IMR-90 (cell line): ENCODE measurements around the gene C17orf50. TPM values are rescaled to one million over a fixed set of nuclear protein-coding genes. Genes with fewer than 3 reads are reported as not detected.

Experiments used
- ATAC-seq: fragments of 200-7000 bp; cut with Tn5 transposase; 2 replicates; pipeline ENCODE4 v1.9.1; 2020; ENCODE audit warnings: low read depth, mild to moderate bottlenecking, moderate library complexity
- BruUV-seq: library from RNA; stranded (reverse); fragments of 400-500 nt; replicated peaks from 2 replicates; lab custom pipeline; 2021; lab: Mats Ljungman, UMichigan
- CTCF ChIA-PET: fragments of 300-600 bp; formaldehyde crosslinking; extraction: SDS; loops from one replicate; lab custom pipeline; 2021; ENCODE audit warnings: antibody characterized with exemption; lab: Yijun Ruan, JAX
- POLR2A ChIA-PET: fragments of 300-600 bp; sonication (Branson Sonifier 250); formaldehyde crosslinking; loops from one replicate; lab custom pipeline; 2022; ENCODE audit warnings: antibody characterized with exemption; ENCODE audit not compliant: unreplicated experiment; lab: Charles Lee
- DNase-seq: peaks from one replicate; pipeline ENCODE4 v3.0.0; 2013
- H2AFZ ChIP-seq: replicated peaks from 2 replicates; pipeline ENCODE3; 2013; ENCODE audit warnings: low read length, mild to moderate bottlenecking; ENCODE audit not compliant: poor library complexity
- H2AK5ac ChIP-seq: 2 replicates; pipeline ENCODE4 v1.6.1; 2013; ENCODE audit warnings: low read depth, low read length, inconsistent platforms
- H2AK9ac ChIP-seq: replicated peaks from 2 replicates; pipeline ENCODE3; 2013; ENCODE audit warnings: mild to moderate bottlenecking, low read depth, low read length, moderate library complexity; ENCODE audit not compliant: poor library complexity
- H2BK120ac ChIP-seq: 2 replicates; pipeline ENCODE4 v1.6.1; 2013; ENCODE audit warnings: low read depth, low read length, inconsistent platforms
- H2BK15ac ChIP-seq: 3 replicates; pipeline ENCODE4 v1.6.1; 2013; ENCODE audit warnings: low read depth, low read length, inconsistent platforms
- H2BK20ac ChIP-seq: 2 replicates; pipeline ENCODE4 v1.6.1; 2013; ENCODE audit warnings: low read depth, mild to moderate bottlenecking, inconsistent platforms, low read length, moderate library complexity
- H2BK5ac ChIP-seq: 2 replicates; pipeline ENCODE4 v1.6.1; 2013; ENCODE audit warnings: mild to moderate bottlenecking, low read depth, low read length, inconsistent platforms; ENCODE audit not compliant: poor library complexity, severe bottlenecking
- H3K14ac ChIP-seq: replicated peaks from 2 replicates; pipeline ENCODE4 v1.6.1; 2013; ENCODE audit warnings: low read depth, low read length, inconsistent platforms
- H3K18ac ChIP-seq: 2 replicates; pipeline ENCODE4 v1.6.1; 2013; ENCODE audit warnings: low read depth, low read length, control low read depth
- H3K23ac ChIP-seq: 2 replicates; pipeline ENCODE4 v1.6.1; 2013; ENCODE audit warnings: low read depth, low read length, inconsistent platforms
- H3K27ac ChIP-seq: 2 replicates; pipeline ENCODE4 v1.5.1; 2013; ENCODE audit warnings: mild to moderate bottlenecking, control low read depth, low read length; ENCODE audit not compliant: insufficient read depth
- H3K27me3 ChIP-seq: 2 replicates; pipeline ENCODE4 v1.6.1; 2013; ENCODE audit warnings: low read length; ENCODE audit not compliant: control insufficient read depth, insufficient read depth
- H3K36me3 ChIP-seq: 2 replicates; pipeline ENCODE4 v1.6.1; 2013; ENCODE audit warnings: low read length, mixed read lengths; ENCODE audit not compliant: control insufficient read depth, insufficient read depth
- H3K4ac ChIP-seq: 2 replicates; pipeline ENCODE4 v1.6.1; 2013; ENCODE audit warnings: low read depth, low read length, inconsistent platforms
- H3K4me1 ChIP-seq: 2 replicates; pipeline ENCODE4 v1.6.1; 2013; ENCODE audit warnings: low read length, mixed read lengths; ENCODE audit not compliant: control insufficient read depth, insufficient read depth
- H3K4me2 ChIP-seq: 2 replicates; pipeline ENCODE4 v1.6.1; 2013; ENCODE audit warnings: low read depth, mild to moderate bottlenecking, control low read depth, low read length, moderate library complexity
- H3K4me3 ChIP-seq: 2 replicates; pipeline ENCODE4 v1.5.1; 2013; ENCODE audit warnings: low read depth, mild to moderate bottlenecking, control low read depth, low read length, moderate library complexity; ENCODE audit not compliant: insufficient read depth
- H3K56ac ChIP-seq: 2 replicates; pipeline ENCODE4 v1.6.1; 2013; ENCODE audit warnings: low read length, inconsistent platforms; ENCODE audit not compliant: insufficient read depth; ENCODE audit errors: extremely low read depth
- H3K79me1 ChIP-seq, 2 experiments: 2 replicates each; pipeline ENCODE4 v1.6.1; 2013; ENCODE audit warnings: low read length in 2 of 2, inconsistent platforms in 1 of 2, low read depth in 1 of 2
- H3K9ac ChIP-seq: 2 replicates; pipeline ENCODE4 v1.6.1; 2013; ENCODE audit warnings: low read depth, low read length, control low read depth
- H3K9me1 ChIP-seq: 2 replicates; pipeline ENCODE4 v1.6.1; 2013; ENCODE audit warnings: low read length, inconsistent platforms; ENCODE audit not compliant: insufficient read depth
- H3K9me3 ChIP-seq: 2 replicates; pipeline ENCODE4 v1.6.1; 2013; ENCODE audit warnings: low read length; ENCODE audit not compliant: control insufficient read depth, insufficient read depth
- H4K20me1 ChIP-seq: 2 replicates; pipeline ENCODE4 v1.6.1; 2013; ENCODE audit warnings: low read length, inconsistent platforms; ENCODE audit not compliant: insufficient read depth
- H4K5ac ChIP-seq: 2 replicates; pipeline ENCODE4 v1.6.1; 2013; ENCODE audit warnings: mild to moderate bottlenecking, low read depth, low read length, control low read depth
- H4K8ac ChIP-seq, 2 experiments: 2 replicates each; pipeline ENCODE4 v1.6.1; 2013; ENCODE audit warnings: low read depth in 2 of 2, low read length in 2 of 2, control low read depth in 1 of 2, inconsistent platforms in 1 of 2
- H4K91ac ChIP-seq: 2 replicates; pipeline ENCODE4 v1.6.1; 2013; ENCODE audit warnings: low read depth, low read length, inconsistent platforms; ENCODE audit not compliant: insufficient read depth
- BHLHE40 ChIP-seq: fragments of 150-350 bp; IDR thresholded peaks from 2 replicates; pipeline ENCODE4 v1.6.1; 2016; ENCODE audit warnings: mild to moderate bottlenecking, low read depth, low read length
- CEBPB ChIP-seq: IDR thresholded peaks from 2 replicates; pipeline ENCODE4 v1.6.1; 2012; ENCODE audit warnings: low read depth, low read length, improper control_type of control experiment
- CHD1 ChIP-seq: IDR thresholded peaks from 2 replicates; pipeline ENCODE4 v1.6.1; 2012; ENCODE audit warnings: low read depth, low read length, improper control_type of control experiment
- CTCF ChIP-seq: conservative IDR thresholded peaks from 2 replicates; pipeline ENCODE4 v1.5.1; 2012; ENCODE audit warnings: mild to moderate bottlenecking, low read depth, low read length, improper control_type of control experiment
- FOS ChIP-seq: fragments of 150-350 bp; IDR thresholded peaks from 2 replicates; pipeline ENCODE4 v1.6.1; 2016; ENCODE audit warnings: low read depth, low read length
- MAZ ChIP-seq: IDR thresholded peaks from 2 replicates; pipeline ENCODE4 v1.6.1; 2012; ENCODE audit warnings: low read depth, mild to moderate bottlenecking, low read length, improper control_type of control experiment, moderate library complexity, borderline replicate concordance
- MXI1 ChIP-seq: IDR thresholded peaks from 2 replicates; pipeline ENCODE4 v1.6.1; 2012; ENCODE audit warnings: low read depth, mild to moderate bottlenecking, low read length, moderate library complexity, borderline replicate concordance
- NFE2L2 ChIP-seq: fragments of 150-350 bp; IDR thresholded peaks from 2 replicates; pipeline ENCODE4 v1.6.1; 2016; ENCODE audit warnings: low read depth, mild to moderate bottlenecking, low read length
- RAD21 ChIP-seq: IDR thresholded peaks from 2 replicates; pipeline ENCODE4 v1.6.1; 2012; ENCODE audit warnings: low read length, improper control_type of control experiment
- RCOR1 ChIP-seq: IDR thresholded peaks from 2 replicates; pipeline ENCODE4 v1.6.1; 2012; ENCODE audit warnings: mild to moderate bottlenecking, low read length, improper control_type of control experiment; ENCODE audit not compliant: insufficient replicate concordance
- SMC3 ChIP-seq: fragments of 150-350 bp; IDR thresholded peaks from 2 replicates; pipeline ENCODE4 v1.6.1; 2016; ENCODE audit warnings: low read depth, mild to moderate bottlenecking, antibody characterized with exemption, low read length, moderate library complexity
- WGBS, 2 experiments: methylation state at CpG; one replicate each; pipeline versions ENCODE4 v1.1.5 to v1.1.7; 2013; ENCODE audit warnings: missing lambda C conversion rate in 2 of 2; ENCODE audit not compliant: insufficient read length in 1 of 2; ENCODE audit errors: extremely low coverage in 2 of 2; 5-methylcytosine and 5-hydroxymethylcytosine counted together
- dilution Hi-C: fragments of 300-500 bp; cut with HindIII; formaldehyde crosslinking; loops from one replicate; pipeline ENCODE4 v1.14.3; 2018; ENCODE audit warnings: low sequenced_read_pairs; ENCODE audit not compliant: unreplicated experiment
- in situ Hi-C: fragments of 300-500 bp; cut with MboI; formaldehyde crosslinking; loops from 3 replicates; pipeline ENCODE4 v1.14.3; 2019; ENCODE audit warnings: low sequenced_read_pairs, inconsistent platforms, mixed read lengths
- intact Hi-C: fragments of 100-400 bp; cut with micrococcal nuclease; formaldehyde crosslinking; loops from 2 replicates; pipeline ENCODE4 v1.10.0; 2022
- polyA plus RNA-seq, 3 experiments: library from polyadenylated mRNA; depleted of rRNA; stranded (reverse); fragments of >200 nt; gene quantifications; 2 replicates each; pipeline ENCODE4 v1.2.3, GENCODE V29; 2012; ENCODE audit warnings: low replicate concordance in 1 of 3
- total RNA-seq: library from RNA; depleted of rRNA; stranded (reverse); fragments of >200 nt; gene quantifications from 2 replicates; pipeline ENCODE4 v1.2.3, GENCODE V29; 2012

Gene C17orf50
- total and polyA plus RNA-seq, 2 of the 4 experiments (the other 2 are of a cell fraction) = not detected

GRCh38 chr17:35742896-35743477 lies 17.7 kb upstream of the C17orf50 start:
- H3K9me3 ChIP-seq = no peaks in the 10 kb centered on the region
- ChIA-PET CTCF (no interaction called here), POLR2A (no interaction called here)
- H2BK20ac ChIP-seq = no peak overlapping the region
- peaks cover 12% of the 10 kb centered on the region for H4K20me1 ChIP-seq
- H2BK15ac ChIP-seq = no peak overlapping the region
- no peak for DNase-seq
- H3K36me3 ChIP-seq = no peaks in the 10 kb centered on the region
- no peak overlapping the region for H4K91ac ChIP-seq
- no peaks in the 10 kb centered on the region for H3K79me1 ChIP-seq
- H4K5ac ChIP-seq = no peak overlapping the region
- H2AK5ac ChIP-seq = no peak overlapping the region
- no peak overlapping the region for H2AK9ac ChIP-seq
- peaks cover 2% of the 10 kb centered on the region; the same call in 1 of the 2 replicates for H3K9me1 ChIP-seq
- ATAC-seq = no peak
- H3K18ac ChIP-seq = no peak overlapping the region
- H3K4ac ChIP-seq = no peak overlapping the region
- in situ Hi-C loops = loop anchor here (25.0 kb wide), 1 partner anchor 381 kb away; the partner anchor contains the start of gene SLFN11
- H3K27ac ChIP-seq = no peak overlapping the region
- H2AFZ ChIP-seq = no peak overlapping the region
- H2BK5ac ChIP-seq = no peak overlapping the region
- no peak overlapping the region for H4K8ac ChIP-seq
- H3K4me2 ChIP-seq = no peak overlapping the region
- WGBS, 2 experiments = 38% methylated on average over 2 of the region's 7 CpGs; no CpG with 5 or more reads in 1 of the 2 experiments
- H3K9ac ChIP-seq = no peak overlapping the region
- intact Hi-C loops = loop anchor here (10.0 kb wide), 2 partner anchors 308 to 498 kb away; partner anchors contain the start of genes SLFN12 and SLFN5
- no peak overlapping the region for H3K23ac ChIP-seq
- no peak for TF ChIP-seq MXI1
- TF ChIP-seq RCOR1 = no peak
- TF ChIP-seq CEBPB = no peak
- no peak for TF ChIP-seq SMC3
- no peak for TF ChIP-seq FOS
- no peak for TF ChIP-seq CHD1
- TF ChIP-seq CTCF = no peak
- no peak for TF ChIP-seq NFE2L2
- TF ChIP-seq MAZ = no peak
- no peak for TF ChIP-seq RAD21
- no peak for TF ChIP-seq BHLHE40
- BruUV-seq = no TSS peak
- dilution Hi-C loops = no loop called here
- no peak overlapping the region for H3K56ac ChIP-seq
- H3K4me3 ChIP-seq = no peak overlapping the region
- peaks cover 46% of the 10 kb centered on the region for H3K27me3 ChIP-seq
- no peaks in the 10 kb centered on the region for H3K4me1 ChIP-seq
- no peak overlapping the region for H2BK120ac ChIP-seq
- no peak overlapping the region for H3K14ac ChIP-seq
